MM.1S (cell line): Measurements from ENCODE around the gene ZKSCAN1.

ENCODE experiments used
- EZH2 ChIP-seq: fragments of 300-600 bp; sonication (generic); optimal IDR thresholded peaks from 2 replicates; pipeline ENCODE3; 2017; ENCODE audit warnings: low read depth, mild to moderate bottlenecking, antibody characterized with exemption, low read length, mixed read lengths
- EZH2phosphoT487 ChIP-seq: fragments of 300-600 bp; sonication (generic); IDR thresholded peaks from 2 replicates; pipeline ENCODE4 v1.6.1; 2018; ENCODE audit warnings: antibody characterized with exemption, low read length
- TF ChIP-seq, protein P1 (sequence below): fragments of 300-600 bp; sonication (generic); IDR thresholded peaks from 2 replicates; pipeline ENCODE4 v1.5.1; 2016; ENCODE audit warnings: antibody characterized with exemption, low read length, mixed read lengths

DNA sequence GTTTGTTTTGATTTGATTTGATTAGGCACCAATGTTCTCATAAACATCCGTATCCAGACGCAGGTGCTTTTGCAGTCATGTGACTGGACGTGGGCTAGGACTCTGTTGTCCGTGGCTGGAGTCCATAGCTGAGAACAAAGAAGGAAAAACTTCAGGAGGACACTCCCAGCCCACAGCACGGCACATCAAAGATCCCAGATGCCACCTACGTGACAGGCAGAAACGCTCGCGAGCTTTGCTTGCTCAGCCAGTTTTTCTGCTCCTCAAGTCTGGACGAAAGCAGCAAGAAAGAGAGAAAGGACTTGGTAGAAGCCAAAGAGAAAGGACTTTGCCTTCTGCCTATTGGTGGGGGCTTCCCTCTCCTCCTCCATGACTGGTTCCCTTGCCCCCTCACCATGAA, 6.9 kb upstream of the ZKSCAN1 start:
- TF ChIP-seq, protein P1, sequence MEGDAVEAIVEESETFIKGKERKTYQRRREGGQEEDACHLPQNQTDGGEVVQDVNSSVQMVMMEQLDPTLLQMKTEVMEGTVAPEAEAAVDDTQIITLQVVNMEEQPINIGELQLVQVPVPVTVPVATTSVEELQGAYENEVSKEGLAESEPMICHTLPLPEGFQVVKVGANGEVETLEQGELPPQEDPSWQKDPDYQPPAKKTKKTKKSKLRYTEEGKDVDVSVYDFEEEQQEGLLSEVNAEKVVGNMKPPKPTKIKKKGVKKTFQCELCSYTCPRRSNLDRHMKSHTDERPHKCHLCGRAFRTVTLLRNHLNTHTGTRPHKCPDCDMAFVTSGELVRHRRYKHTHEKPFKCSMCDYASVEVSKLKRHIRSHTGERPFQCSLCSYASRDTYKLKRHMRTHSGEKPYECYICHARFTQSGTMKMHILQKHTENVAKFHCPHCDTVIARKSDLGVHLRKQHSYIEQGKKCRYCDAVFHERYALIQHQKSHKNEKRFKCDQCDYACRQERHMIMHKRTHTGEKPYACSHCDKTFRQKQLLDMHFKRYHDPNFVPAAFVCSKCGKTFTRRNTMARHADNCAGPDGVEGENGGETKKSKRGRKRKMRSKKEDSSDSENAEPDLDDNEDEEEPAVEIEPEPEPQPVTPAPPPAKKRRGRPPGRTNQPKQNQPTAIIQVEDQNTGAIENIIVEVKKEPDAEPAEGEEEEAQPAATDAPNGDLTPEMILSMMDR, result no peak
- TF ChIP-seq EZH2phosphoT487 (no peak), EZH2 (no peak)
